ENCODE data around the gene ASIC1. TPM values are rescaled to one million over a fixed set of nuclear protein-coding genes. Genes with fewer than 3 reads are reported as not detected.

Gene ASIC1
- polyA plus RNA-seq, 3 donors, result not detected

- peaks cover 3% of the 10 kb centered on the region for H3K4me1 Mint-ChIP-seq
- no peak overlapping the region for H3K4me2 ChIP-seq (replicated peaks; ENCODE audit: extremely low read depth, low read length, poor library complexity, severe bottlenecking)
- no peak overlapping the region for H2AFZ ChIP-seq (ENCODE audit: insufficient read depth, low read depth, low read length, poor library complexity, severe bottlenecking)
- no peak overlapping the region for H3K4me3 ChIP-seq (replicated peaks in 1 of 3; ENCODE audit: low read depth in 2 of 3, low read length in 3 of 3)
- H3K9me3 ChIP-seq (replicated peaks in 1 of 2; ENCODE audit: control insufficient read depth in 1 of 2, insufficient read depth in 1 of 2, low read length in 2 of 2), result no peaks in the 10 kb centered on the region
- no peaks in the 10 kb centered on the region for H3K36me3 ChIP-seq (replicated peaks in 1 of 2; ENCODE audit: control insufficient read depth in 1 of 2, insufficient read depth in 2 of 2, low read length in 2 of 2)
- no peaks in the 10 kb centered on the region for H4K20me1 ChIP-seq (ENCODE audit: insufficient read depth, low read length)
- 100% methylated on average over 1 of the region's 1 CpG for WGBS (ENCODE audit: insufficient coverage)
- no peak overlapping the region for H3K27ac Mint-ChIP-seq
- peaks cover 11 to 20% (median 20%) of the 10 kb centered on the region in 3 donors for H3K27me3 Mint-ChIP-seq (ENCODE audit: low read depth in 3 of 3)
- no peaks in the 10 kb centered on the region for H3K4me1 ChIP-seq (ENCODE audit: control insufficient read depth in 1 of 2, insufficient read depth in 2 of 2, low read length in 2 of 2)
- H3K4me3 Mint-ChIP-seq, result no peak overlapping the region
- H3K9ac ChIP-seq (ENCODE audit: insufficient read depth, low read length, poor library complexity, severe bottlenecking), result no peak overlapping the region
- no peak for TF ChIP-seq CTCF (IDR thresholded peaks at IDR 0.05)
- no peak for DNase-seq
- no peaks in the 10 kb centered on the region for H3K79me2 ChIP-seq (ENCODE audit: insufficient read depth, low read length)
- H3K27ac ChIP-seq (ENCODE audit: low read depth in 1 of 2, low read length in 2 of 2), result no peak overlapping the region
- H3K36me3 Mint-ChIP-seq, result no peaks in the 10 kb centered on the region
- intact Hi-C loops (cut with micrococcal nuclease), result loop anchor here (2.0 kb wide), 2 partner anchors 99 to 101 kb away; no protein-coding TSS in a partner anchor
- peaks cover 0 to 4% of the 10 kb centered on the region in 2 donors for H3K27me3 ChIP-seq (ENCODE audit: control insufficient read depth in 2 of 2, insufficient read depth in 2 of 2, low read length in 2 of 2)
- H3K9me3 Mint-ChIP-seq, result peaks cover 0 to 3% (median 0%) of the 10 kb centered on the region in 7 donors
Measured at GRCh38 chr12:50075808-50076170, 18.4 kb downstream of the ASIC1 start.

- Histone ChIP-seq H2AFZ (ENCODE audit: insufficient read depth, low read depth, low read length, poor library complexity, severe bottlenecking) (peak overlapping the region; percentile 35), H4K20me1 (ENCODE audit: insufficient read depth, low read length) (no peaks in the 10 kb centered on the region), H3K4me3 (replicated peaks in 1 of 3; ENCODE audit: low read depth in 2 of 3, low read length in 3 of 3) (no peak overlapping the region), H3K4me1 (ENCODE audit: control insufficient read depth in 1 of 2, insufficient read depth in 2 of 2, low read length in 2 of 2) (no peaks in the 10 kb centered on the region), H3K4me2 (replicated peaks; ENCODE audit: extremely low read depth, low read length, poor library complexity, severe bottlenecking) (no peak overlapping the region), H3K9me3 (replicated peaks in 1 of 2; ENCODE audit: control insufficient read depth in 1 of 2, insufficient read depth in 1 of 2, low read length in 2 of 2) (no peaks in the 10 kb centered on the region), H3K27me3 (ENCODE audit: control insufficient read depth in 2 of 2, insufficient read depth in 2 of 2, low read length in 2 of 2) (no peaks in the 10 kb centered on the region), H3K36me3 (replicated peaks in 1 of 2; ENCODE audit: control insufficient read depth in 1 of 2, insufficient read depth in 2 of 2, low read length in 2 of 2) (no peaks in the 10 kb centered on the region), H3K9ac (ENCODE audit: insufficient read depth, low read length, poor library complexity, severe bottlenecking) (no peak overlapping the region), H3K27ac (ENCODE audit: low read depth in 1 of 2, low read length in 2 of 2) (no peak overlapping the region), H3K79me2 (ENCODE audit: insufficient read depth, low read length) (no peaks in the 10 kb centered on the region)
- no peak overlapping the region for H3K4me3 Mint-ChIP-seq
- peaks cover 0 to 3% (median 0%) of the 10 kb centered on the region in 7 donors for H3K9me3 Mint-ChIP-seq
- no peaks in the 10 kb centered on the region for H3K36me3 Mint-ChIP-seq
- TF ChIP-seq CTCF (IDR thresholded peaks at IDR 0.05), result no peak
- WGBS (ENCODE audit: insufficient coverage), result 91% methylated on average over 10 of the region's 12 CpGs
- DNase-seq, result no peak
- intact Hi-C loops (cut with micrococcal nuclease), result no loop called here
- H3K27ac Mint-ChIP-seq, result no peak overlapping the region
- peaks cover 12 to 18% (median 17%) of the 10 kb centered on the region in 3 donors for H3K27me3 Mint-ChIP-seq (ENCODE audit: low read depth in 3 of 3)
- H3K4me1 Mint-ChIP-seq, result peaks cover 2% of the 10 kb centered on the region
Measured at GRCh38 chr12:50077099-50077498, 19.7 kb downstream of the ASIC1 start.

All from CD14-positive monocyte (primary cell).